Measurements from ENCODE around the gene CYB5D1.
A peak's percentile ranks its signal among the peaks of the same experiment; 100 is the strongest.

Gene CYB5D1

GRCh38 chr17:7849751-7850504 lies 7.9 kb upstream of the CYB5D1 start:
- Histone ChIP-seq H3K4me1 (ENCODE audit: control insufficient read depth, insufficient read depth, low read length) (peaks cover 22% of the 10 kb centered on the region), H3K9me3 (ENCODE audit: control insufficient read depth, low read length) (no peaks in the 10 kb centered on the region), H3K27me3 (ENCODE audit: control insufficient read depth, insufficient read depth, low read length) (no peaks in the 10 kb centered on the region), H3K9ac (ENCODE audit: low read length) (no peak overlapping the region), H3K4me3 (ENCODE audit: low read length) (no peak overlapping the region), H3K36me3 (ENCODE audit: control insufficient read depth, insufficient read depth, low read length) (peaks cover 24% of the 10 kb centered on the region)

- Histone ChIP-seq H3K36me3 (ENCODE audit: control insufficient read depth, insufficient read depth, low read length) (peaks cover 24% of the 10 kb centered on the region), H3K4me3 (ENCODE audit: low read length) (no peak overlapping the region), H3K9ac (ENCODE audit: low read length) (no peak overlapping the region)
Observed at GRCh38 chr17:7850701-7851437, 6.9 kb upstream of the CYB5D1 start.

GRCh38 chr17:7851438-7852261 lies 6.2 kb upstream of the CYB5D1 start:
- no peak overlapping the region for H3K4me3 ChIP-seq (ENCODE audit: low read length)
- H3K9ac ChIP-seq (ENCODE audit: low read length) = no peak overlapping the region
- peaks cover 29% of the 10 kb centered on the region for H3K4me1 ChIP-seq (ENCODE audit: control insufficient read depth, insufficient read depth, low read length)
- no peaks in the 10 kb centered on the region for H3K9me3 ChIP-seq (ENCODE audit: control insufficient read depth, low read length)
- H3K36me3 ChIP-seq (ENCODE audit: control insufficient read depth, insufficient read depth, low read length) = peaks cover 24% of the 10 kb centered on the region
- H3K27me3 ChIP-seq (ENCODE audit: control insufficient read depth, insufficient read depth, low read length) = no peaks in the 10 kb centered on the region

More at GRCh38 chr17:7850701-7851437, 6.9 kb upstream of the CYB5D1 start:
- Histone ChIP-seq H3K9me3 (ENCODE audit: control insufficient read depth, low read length) (no peaks in the 10 kb centered on the region), H3K4me1 (ENCODE audit: control insufficient read depth, insufficient read depth, low read length) (peaks cover 21% of the 10 kb centered on the region), H3K27me3 (ENCODE audit: control insufficient read depth, insufficient read depth, low read length) (no peaks in the 10 kb centered on the region)

GRCh38 chr17:7852262-7852670 lies 5.5 kb upstream of the CYB5D1 start:
- H3K9ac ChIP-seq (ENCODE audit: low read length) = no peak overlapping the region
- no peak overlapping the region for H3K4me3 ChIP-seq (ENCODE audit: low read length)
- no peaks in the 10 kb centered on the region for H3K9me3 ChIP-seq (ENCODE audit: control insufficient read depth, low read length)
- no peaks in the 10 kb centered on the region for H3K27me3 ChIP-seq (ENCODE audit: control insufficient read depth, insufficient read depth, low read length)
- H3K4me1 ChIP-seq (ENCODE audit: control insufficient read depth, insufficient read depth, low read length) = peaks cover 31% of the 10 kb centered on the region
- H3K36me3 ChIP-seq (ENCODE audit: control insufficient read depth, insufficient read depth, low read length) = peaks cover 24% of the 10 kb centered on the region

GRCh38 chr17:7852919-7853690 lies 4.7 kb upstream of the CYB5D1 start:
- Histone ChIP-seq H3K4me3 (ENCODE audit: low read length) (no peak overlapping the region), H3K9ac (ENCODE audit: low read length) (no peak overlapping the region), H3K9me3 (ENCODE audit: control insufficient read depth, low read length) (no peaks in the 10 kb centered on the region), H3K36me3 (ENCODE audit: control insufficient read depth, insufficient read depth, low read length) (peaks cover 24% of the 10 kb centered on the region), H3K4me1 (ENCODE audit: control insufficient read depth, insufficient read depth, low read length) (peaks cover 31% of the 10 kb centered on the region), H3K27me3 (ENCODE audit: control insufficient read depth, insufficient read depth, low read length) (no peaks in the 10 kb centered on the region)

- Histone ChIP-seq H3K36me3 (ENCODE audit: control insufficient read depth, insufficient read depth, low read length) (peaks cover 24% of the 10 kb centered on the region), H3K4me3 (ENCODE audit: low read length) (no peak overlapping the region), H3K4me1 (ENCODE audit: control insufficient read depth, insufficient read depth, low read length) (peaks cover 35% of the 10 kb centered on the region), H3K9ac (ENCODE audit: low read length) (no peak overlapping the region), H3K9me3 (ENCODE audit: control insufficient read depth, low read length) (no peaks in the 10 kb centered on the region), H3K27me3 (ENCODE audit: control insufficient read depth, insufficient read depth, low read length) (no peaks in the 10 kb centered on the region)
Observed at GRCh38 chr17:7853691-7854038, 4.1 kb upstream of the CYB5D1 start.

- H3K9me3 ChIP-seq (ENCODE audit: control insufficient read depth, low read length) = no peaks in the 10 kb centered on the region
- H3K27me3 ChIP-seq (ENCODE audit: control insufficient read depth, insufficient read depth, low read length) = no peaks in the 10 kb centered on the region
- H3K4me1 ChIP-seq (ENCODE audit: control insufficient read depth, insufficient read depth, low read length) = peaks cover 41% of the 10 kb centered on the region
- no peak overlapping the region for H3K4me3 ChIP-seq (ENCODE audit: low read length)
- H3K36me3 ChIP-seq (ENCODE audit: control insufficient read depth, insufficient read depth, low read length) = peaks cover 24% of the 10 kb centered on the region
- H3K9ac ChIP-seq (ENCODE audit: low read length) = no peak overlapping the region
Observed at GRCh38 chr17:7854078-7854777, 3.6 kb upstream of the CYB5D1 start.

- H3K4me3 ChIP-seq (ENCODE audit: low read length) = no peak within 1 kb of the TSS
- peaks cover 44% of the 10 kb centered on the region for H3K4me1 ChIP-seq (ENCODE audit: control insufficient read depth, insufficient read depth, low read length)
- no peaks in the 10 kb centered on the region for H3K27me3 ChIP-seq (ENCODE audit: control insufficient read depth, insufficient read depth, low read length)
- H3K9me3 ChIP-seq (ENCODE audit: control insufficient read depth, low read length) = no peaks in the 10 kb centered on the region
- peaks cover 16% of the 10 kb centered on the region for H3K36me3 ChIP-seq (ENCODE audit: control insufficient read depth, insufficient read depth, low read length)
- H3K9ac ChIP-seq (ENCODE audit: low read length) = peak within 1 kb of the TSS; percentile 66
Observed at GRCh38 chr17:7854851-7855659, 2.7 kb upstream of the CYB5D1 start, which contains the start of gene TMEM88. TSS of gene TMEM88 (plus strand) at chr17:7855066. CDS start at chr17:7855075, 9 bp downstream.

GRCh38 chr17:7855660-7856010 lies 2.2 kb upstream of the CYB5D1 start:
- Histone ChIP-seq H3K4me3 (ENCODE audit: low read length) (no peak overlapping the region), H3K4me1 (ENCODE audit: control insufficient read depth, insufficient read depth, low read length) (peaks cover 44% of the 10 kb centered on the region), H3K27me3 (ENCODE audit: control insufficient read depth, insufficient read depth, low read length) (no peaks in the 10 kb centered on the region), H3K9ac (ENCODE audit: low read length) (no peak overlapping the region), H3K9me3 (ENCODE audit: control insufficient read depth, low read length) (no peaks in the 10 kb centered on the region), H3K36me3 (ENCODE audit: control insufficient read depth, insufficient read depth, low read length) (peaks cover 12% of the 10 kb centered on the region)

- Histone ChIP-seq H3K9me3 (ENCODE audit: control insufficient read depth, low read length) (no peaks in the 10 kb centered on the region), H3K9ac (ENCODE audit: low read length) (peak overlapping the region; percentile 66), H3K27me3 (ENCODE audit: control insufficient read depth, insufficient read depth, low read length) (no peaks in the 10 kb centered on the region), H3K4me1 (ENCODE audit: control insufficient read depth, insufficient read depth, low read length) (peaks cover 40% of the 10 kb centered on the region), H3K36me3 (ENCODE audit: control insufficient read depth, insufficient read depth, low read length) (peaks cover 7% of the 10 kb centered on the region), H3K4me3 (ENCODE audit: low read length) (peak overlapping the region; percentile 83)
Observed at GRCh38 chr17:7856011-7856810, 1.6 kb upstream of the CYB5D1 start.

All from mucosa of stomach (tissue), 1 donor.